DOHH2 (cell line): ENCODE results near the gene PPM1J.

ENCODE experiments used
- CTCF ChIP-seq: fragments of 200-600 bp; sonication (generic); IDR thresholded peaks from one replicate; pipeline ENCODE4 v1.5.1; 2014; ENCODE audit warnings: antibody characterized with exemption, mild to moderate bottlenecking, low read depth, low read length; ENCODE audit not compliant: poor library complexity, severe bottlenecking
- EZH2phosphoT487 ChIP-seq: fragments of 200-600 bp; sonication (generic); IDR thresholded peaks from 2 replicates; pipeline ENCODE4 v1.6.1; 2017; ENCODE audit warnings: borderline replicate concordance, mild to moderate bottlenecking, antibody characterized with exemption, low read length, moderate library complexity, mixed read lengths

GRCh38 chr1:112713466-112714312, 1.4 kb downstream of the PPM1J start:
- TF ChIP-seq CTCF (no peak), EZH2phosphoT487 (no peak)
